SK-MEL-5 (cell line): ENCODE measurements around the gene HEXIM2. TPM values are rescaled to one million over a fixed set of nuclear protein-coding genes. Genes with fewer than 3 reads are reported as not detected.
A peak's percentile ranks its signal among the peaks of the same experiment; 100 is the strongest.
"Not testable (repeated sequence)": the region's sequence is repeated elsewhere in the genome, so short reads cannot be mapped to it uniquely, and the experiment has no call there.

Experiments
- DNase-seq: peaks from one replicate; pipeline ENCODE4 v3.0.0-alpha.2; 2016; ENCODE audit warnings: low read depth, low spot score
- in situ Hi-C: cut with HindIII; loops from 2 replicates; pipeline ENCODE4 v1.10.0; 2016; ENCODE audit warnings: low sequenced_read_pairs, high pct_unique_total_duplicates, low pct_unique_long_range_greater_than_20kb
- total RNA-seq: library from RNA; depleted of rRNA; stranded (reverse); fragments of >200 nt; shearing (Covaris generic); gene quantifications from 2 replicates; pipeline ENCODE4 v1.2.3, GENCODE V29; 2014

HEXIM2 gene
- total RNA-seq, 1 experiment from 2014 or later, result 14.0 TPM

DNA sequence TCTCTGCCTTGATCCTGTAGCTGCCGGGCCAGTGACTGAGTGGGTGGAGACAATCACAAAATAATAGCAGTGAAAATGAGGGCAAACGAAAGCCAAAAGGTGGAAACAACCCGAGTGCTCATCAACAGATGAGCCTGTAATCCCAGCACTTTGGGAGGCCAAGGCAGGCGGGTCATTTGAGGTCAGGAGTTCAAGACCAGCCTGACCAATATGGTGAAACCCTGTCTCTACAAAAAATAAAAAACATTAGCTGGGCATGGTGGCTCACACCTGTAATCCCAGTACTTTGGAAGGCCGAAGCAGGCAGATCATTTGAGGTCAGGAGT lies 36.9 kb upstream of the HEXIM2 start:
- in situ Hi-C loops, DNase-seq: not testable (repeated sequence)

DNA sequence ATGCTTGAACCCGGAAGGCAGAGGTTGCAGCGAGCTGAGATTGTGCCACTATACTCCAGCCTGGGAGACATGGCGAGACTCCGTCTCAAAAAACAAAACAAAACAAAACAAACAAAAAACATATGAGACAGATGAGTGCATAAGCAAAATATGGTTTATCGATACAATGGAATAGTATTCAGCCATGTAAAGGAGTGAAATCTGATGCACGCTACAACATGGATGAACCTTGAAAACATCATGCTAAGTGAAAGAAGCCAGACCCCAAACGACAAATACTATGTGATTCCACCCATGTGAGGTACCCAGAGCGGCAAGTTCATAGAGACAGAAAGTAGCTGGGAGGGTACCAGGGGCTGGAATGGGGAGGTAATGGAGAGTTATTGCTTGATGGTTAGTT lies 36.2 kb upstream of the HEXIM2 start:
- DNase-seq, result no peak
- in situ Hi-C loops, result no loop called here

DNA sequence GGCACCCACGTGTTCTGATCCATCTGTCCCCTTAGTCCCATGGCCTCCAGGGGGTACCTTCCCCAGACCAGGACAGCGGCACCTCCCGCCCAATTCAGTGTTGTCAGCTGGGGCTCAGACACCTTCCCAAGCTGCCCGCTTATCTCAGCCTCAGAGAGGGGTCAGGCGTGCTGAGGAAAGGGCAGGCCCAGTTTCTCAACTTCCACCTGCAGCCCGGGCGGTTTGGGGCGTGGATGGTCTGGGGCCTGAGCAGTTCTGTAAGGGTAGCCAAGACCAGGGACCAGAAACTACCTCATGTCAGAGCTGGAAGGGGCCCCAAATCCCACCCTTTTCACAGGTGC lies 34.5 kb upstream of the HEXIM2 start:
- DNase-seq, result no peak
- in situ Hi-C loops, result no loop called here

DNA sequence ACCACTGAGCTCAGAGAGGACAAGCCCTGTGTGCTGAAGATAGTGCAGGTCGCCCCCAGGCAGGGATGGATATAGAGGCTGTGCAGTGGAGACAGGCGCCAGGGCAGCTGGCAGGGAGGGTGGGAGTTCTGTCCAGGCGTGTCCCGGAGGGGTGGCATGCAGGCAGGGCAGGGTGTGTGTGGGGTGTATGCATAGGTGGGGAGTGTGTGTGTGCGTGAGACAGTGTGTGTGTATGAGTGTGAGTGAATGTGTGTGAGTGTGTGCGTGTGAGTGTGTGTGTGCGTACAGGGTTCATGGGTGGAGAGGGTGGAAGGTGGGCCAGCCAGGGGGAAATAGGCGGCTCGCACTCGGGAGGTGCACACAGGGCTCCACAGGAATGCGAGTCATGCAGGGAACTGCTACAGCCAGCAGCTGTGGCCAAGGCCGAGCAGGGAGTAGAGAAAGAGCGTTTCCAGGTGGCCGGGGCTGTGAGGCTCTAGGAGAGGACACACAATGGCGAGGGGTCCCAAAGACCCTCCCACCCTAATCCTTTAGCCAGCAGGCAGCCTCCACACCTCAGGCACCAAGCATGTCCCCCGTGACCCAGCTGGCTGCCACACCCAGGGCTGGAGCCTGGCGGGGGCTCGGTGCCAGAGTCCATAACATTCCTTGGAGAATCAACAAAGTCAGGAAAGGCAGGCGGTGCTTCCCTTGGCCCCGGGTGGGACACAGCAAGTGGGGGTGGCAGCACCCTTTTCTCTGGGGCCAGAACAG lies 34.0 kb upstream of the HEXIM2 start:
- in situ Hi-C loops, result no loop called here
- no peak for DNase-seq

DNA sequence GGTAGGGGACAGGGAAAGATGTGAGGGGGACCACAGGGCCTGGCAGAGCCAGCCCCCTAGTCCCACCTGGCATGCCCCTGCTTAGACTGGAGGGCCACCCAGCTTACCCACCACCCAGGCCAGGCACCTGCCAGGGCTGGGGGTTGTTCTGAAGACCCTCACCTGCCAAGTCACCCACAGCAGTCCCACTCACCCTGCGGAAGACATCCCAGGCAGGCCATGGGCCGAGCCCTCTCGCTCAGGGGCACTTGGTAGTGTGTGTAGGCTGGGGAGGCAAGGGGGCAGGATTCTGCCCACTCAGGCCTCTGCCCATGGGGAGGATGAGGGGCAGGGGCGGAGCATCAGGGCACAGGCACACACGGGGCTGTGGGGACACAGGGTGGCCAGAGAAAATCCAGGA lies 33.3 kb upstream of the HEXIM2 start:
- in situ Hi-C loops, result no loop called here
- no peak for DNase-seq

DNA sequence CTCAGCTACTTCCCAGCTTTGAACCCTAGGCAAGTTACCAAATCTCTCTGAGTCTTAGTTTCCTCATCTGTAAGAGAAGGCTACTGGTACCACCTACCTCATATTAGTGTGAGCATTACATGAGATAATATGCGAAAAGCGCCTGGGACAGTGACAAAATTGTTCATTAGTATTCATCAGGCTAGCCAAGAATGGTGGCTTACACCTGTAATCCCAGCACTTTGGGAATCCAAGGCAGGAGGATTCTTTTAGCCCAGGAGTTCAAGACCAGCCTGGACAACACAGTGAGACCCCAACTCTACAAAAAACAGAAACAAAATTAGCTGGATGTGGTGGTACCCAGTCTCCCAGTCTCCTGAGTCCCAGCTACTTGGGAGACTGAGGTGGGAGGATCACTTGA lies 32.7 kb upstream of the HEXIM2 start:
- in situ Hi-C loops, result no loop called here
- DNase-seq, result no peak

DNA sequence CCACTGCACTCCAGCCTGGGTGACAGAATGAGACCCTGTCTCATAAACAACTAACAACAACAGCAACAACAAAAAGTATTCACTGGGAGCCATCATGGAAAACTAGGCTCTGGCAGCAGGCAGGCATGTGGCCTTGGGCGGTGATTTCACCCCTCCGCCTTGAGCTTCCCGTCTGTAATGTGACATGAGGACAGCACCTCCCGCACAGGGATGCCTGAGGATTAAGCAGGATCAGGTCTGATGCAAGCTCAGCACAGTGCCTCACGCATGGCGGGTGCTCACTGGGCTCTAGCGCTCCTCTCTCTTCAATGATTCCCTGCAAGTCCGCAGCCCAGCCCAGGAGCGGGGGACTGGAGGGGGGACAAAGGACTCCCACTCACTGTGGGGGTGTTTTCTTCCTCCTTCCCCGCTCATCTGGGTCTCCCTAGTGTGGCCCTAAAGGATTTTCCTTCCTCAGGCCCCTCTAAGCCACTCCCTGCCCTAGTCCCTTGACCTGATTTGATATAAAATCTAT lies 32.2 kb upstream of the HEXIM2 start:
- in situ Hi-C loops, result no loop called here
- DNase-seq, result no peak

DNA sequence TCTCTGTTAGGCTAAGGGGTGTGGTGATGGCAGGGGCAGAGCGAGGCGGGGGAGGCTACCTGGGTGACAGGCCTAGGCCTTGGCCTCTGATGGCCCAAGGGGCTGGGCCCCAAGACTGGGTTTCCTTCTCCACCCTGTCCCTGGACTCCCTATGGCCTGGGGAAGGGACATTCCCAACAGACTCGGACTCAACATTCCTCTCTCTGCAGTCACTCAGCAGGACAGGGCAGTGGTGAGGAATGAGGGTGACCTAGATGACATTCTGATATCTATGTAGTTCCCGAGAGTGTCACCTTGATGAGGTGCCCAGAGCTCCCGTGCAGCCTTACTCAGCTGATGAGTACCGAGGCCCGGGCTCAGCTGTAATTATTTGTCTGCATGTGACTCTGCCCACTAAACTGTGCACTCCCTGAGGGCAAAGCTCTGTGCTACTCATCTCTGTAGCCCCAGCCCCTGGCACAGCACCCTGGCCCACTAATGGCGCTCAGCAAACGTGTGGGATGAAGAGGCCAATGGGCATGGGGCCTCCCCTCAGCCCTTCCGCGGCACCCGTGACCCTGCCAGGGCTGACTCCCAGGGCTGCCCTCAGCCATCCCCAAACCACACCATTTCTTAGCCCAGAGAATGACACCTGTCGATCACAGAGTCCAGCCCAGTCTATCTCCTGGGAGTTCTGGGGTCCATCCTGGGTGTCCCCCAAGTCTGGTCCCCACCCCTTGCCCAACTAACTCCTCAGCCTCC lies 31.6 kb upstream of the HEXIM2 start:
- in situ Hi-C loops, result no loop called here
- no peak for DNase-seq

DNA sequence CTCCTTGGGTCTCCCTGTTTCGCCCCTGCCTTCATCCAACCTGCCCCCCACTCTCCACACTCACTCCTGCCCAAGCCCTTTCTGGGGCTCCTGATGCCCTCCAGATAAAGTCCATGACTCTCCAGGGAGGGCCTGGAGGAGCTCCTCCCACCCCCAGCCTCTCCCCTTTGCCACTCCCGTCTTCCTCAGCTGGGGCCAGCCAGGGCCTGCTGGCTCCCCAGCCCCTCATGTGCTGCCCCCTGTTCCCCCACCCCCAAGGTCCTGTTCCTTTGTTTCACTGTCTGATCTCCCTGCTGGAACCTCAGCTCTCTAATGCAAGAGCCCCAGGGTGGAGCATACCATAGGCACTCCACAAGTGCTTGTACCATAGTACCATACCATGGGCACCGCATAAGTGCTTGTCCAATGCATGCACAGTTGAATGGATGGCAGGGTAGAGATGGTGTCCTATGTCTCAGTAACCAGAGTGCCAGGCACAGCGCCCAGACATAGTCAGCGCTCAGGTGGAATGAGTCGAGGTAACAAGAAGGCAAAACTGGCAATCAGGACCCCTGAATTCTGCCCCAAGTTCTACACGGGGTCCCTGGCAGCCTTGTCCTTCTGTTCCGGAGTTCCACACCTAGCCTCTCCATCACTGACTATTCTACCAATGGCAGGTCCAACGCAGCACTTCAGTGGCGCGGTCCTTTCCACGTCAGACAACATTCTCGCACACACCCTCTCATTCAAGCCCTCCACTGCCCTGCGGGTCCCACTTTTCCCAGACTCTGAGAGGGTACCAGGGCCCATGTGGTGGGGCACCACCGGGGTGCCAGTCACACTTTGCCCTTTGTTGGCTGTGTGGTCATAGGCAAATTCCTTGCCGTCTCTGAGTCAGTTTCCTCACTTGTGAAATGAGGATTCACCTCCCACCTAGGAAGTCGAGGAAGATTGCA lies 30.7 kb upstream of the HEXIM2 start:
- DNase-seq, result no peak
- in situ Hi-C loops, result no loop called here

DNA sequence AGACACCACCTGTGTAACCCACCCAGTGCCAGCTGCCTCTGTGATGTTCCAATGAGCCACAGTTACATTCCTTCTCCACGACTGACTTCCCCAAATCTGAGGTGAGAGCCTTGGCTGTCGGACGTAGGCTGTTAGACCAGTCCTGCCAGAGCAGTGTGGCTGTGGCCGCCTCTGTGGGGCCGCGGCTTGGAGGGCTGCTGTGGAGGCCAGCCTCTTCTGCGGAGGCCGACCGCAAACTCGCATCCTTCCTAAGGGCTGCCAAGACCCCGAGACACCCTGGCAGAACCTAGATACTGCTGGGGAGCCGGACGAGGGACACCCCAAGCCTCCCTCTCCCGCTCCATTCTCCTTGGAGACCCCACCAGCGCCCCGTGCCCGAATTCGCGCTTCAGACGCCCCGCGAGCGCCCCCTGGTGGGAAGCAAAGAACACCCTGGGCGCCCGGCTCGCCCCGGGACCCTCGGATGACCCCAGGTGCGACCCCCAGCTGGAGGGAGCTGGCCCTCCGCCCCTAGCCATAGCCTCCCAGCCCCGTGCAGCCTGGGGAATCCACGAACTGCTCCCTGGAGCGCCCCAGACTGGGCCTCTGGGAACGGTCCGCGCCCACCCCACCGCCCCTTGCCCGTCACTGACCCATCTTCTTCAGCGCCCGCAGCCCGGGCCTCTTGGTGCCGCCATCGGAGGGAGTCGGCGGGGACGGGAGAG lies 29.9 kb upstream of the HEXIM2 start:
- peak; percentile 31 for DNase-seq
- in situ Hi-C loops, result no loop called here

DNA sequence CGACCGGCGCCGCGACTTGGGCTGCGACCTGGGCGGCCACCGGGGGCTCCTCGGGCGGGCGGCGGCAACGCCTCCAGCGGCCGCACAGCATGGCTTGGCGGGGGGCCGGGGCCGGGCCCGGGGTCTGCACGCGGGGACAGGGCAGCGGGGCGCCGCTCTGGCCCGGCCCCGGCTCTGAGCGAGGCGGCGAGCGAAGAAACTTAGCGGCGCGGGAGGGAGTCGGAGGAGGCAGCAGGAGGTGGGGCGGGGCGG lies 29.4 kb upstream of the HEXIM2 start, which contains the start of gene PLCD3:
Gene PLCD3 (minus strand): TSS at position 196 of the 252 bp plus-strand sequence. CDS start 105 bp downstream, at position 91.
- in situ Hi-C loops, result no loop called here
- no peak for DNase-seq

DNA sequence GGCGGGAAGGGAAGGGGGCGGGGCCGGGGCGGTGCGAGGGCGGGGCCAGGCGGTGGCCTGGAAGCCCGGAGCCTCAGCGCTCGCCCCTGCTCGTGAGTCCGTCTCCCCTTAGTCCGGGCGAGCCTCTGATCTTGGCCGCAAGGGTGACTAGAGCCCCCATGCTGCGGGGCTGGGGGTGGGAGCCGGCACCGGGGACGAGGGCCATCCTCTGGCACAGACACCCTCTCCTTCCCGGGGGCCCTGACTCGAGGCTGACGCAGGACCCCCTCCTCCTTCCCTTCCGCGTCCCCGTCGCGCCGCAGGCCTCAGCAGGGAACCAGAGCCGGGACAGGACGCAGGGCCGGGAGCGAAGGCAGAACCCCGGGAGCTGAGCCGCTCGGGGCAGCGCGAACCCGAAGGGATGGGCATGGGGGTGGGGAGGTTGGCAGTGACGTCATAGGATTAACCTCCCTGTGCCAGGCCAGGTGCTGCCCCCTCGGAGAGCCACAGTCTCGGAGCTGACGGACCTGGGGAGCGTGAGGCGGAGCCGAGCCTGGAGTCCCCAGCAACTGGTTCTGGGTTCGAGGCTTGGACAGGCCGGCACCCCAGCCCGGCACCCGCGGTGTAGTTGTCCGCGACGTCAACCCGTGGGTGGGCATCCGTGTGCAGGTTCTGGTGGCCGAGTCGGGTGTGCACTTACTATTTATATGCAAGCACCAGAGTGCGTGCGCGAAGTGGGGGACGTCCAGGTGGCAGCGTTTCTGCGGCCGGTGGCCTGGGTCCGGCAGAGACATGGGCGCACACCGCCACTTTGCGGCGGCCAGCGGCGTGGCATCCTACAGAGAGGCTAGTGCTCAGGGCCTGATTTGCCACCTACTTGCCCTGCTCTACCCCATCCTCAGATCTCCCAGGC lies 28.9 kb upstream of the HEXIM2 start:
- DNase-seq, result peak; percentile 79
- in situ Hi-C loops, result no loop called here

DNA sequence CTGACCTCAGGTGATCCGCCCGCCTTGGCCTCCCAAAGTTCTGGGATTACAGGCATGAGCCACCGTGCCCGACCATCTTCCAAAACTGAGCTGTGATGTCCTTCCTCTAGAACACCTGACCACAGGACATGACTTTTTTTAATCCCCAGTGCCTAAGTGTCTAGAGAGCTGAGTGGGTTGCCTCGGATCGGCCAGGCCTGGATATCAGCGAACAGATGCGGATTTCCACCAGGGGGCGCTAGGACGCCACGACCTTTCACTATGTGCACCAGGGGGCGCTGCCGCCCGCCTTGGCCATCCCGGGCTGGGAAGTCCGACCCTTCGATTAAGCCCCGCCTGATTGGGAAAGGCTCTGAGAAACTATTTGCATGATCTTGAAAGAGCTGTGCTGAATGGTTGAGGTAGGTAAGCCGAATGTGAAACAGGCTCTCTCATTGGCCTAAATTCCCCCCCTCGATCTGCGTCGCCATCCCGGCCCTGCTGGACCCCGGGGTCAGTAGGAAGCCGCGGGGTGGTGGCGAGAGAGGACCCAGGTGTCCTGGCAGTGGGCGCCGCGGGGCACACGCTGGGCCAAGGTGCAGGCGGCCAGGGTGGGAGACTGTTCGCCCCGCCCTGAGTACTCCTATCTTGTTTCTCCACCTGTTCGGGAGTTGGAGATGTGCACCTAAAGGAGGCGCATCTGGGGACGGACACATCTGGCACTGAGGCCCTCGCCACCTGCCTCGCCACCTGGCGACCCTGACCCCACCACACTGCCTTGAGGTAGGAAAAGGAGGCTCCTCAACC lies 26.3 kb upstream of the HEXIM2 start, which contains the start of gene ACBD4:
Gene ACBD4 (plus strand): TSS at position 496 of the 786 bp plus-strand sequence. CDS start 458 bp downstream, outside the sequence.
- in situ Hi-C loops, result no loop called here
- peak; percentile 98 for DNase-seq

DNA sequence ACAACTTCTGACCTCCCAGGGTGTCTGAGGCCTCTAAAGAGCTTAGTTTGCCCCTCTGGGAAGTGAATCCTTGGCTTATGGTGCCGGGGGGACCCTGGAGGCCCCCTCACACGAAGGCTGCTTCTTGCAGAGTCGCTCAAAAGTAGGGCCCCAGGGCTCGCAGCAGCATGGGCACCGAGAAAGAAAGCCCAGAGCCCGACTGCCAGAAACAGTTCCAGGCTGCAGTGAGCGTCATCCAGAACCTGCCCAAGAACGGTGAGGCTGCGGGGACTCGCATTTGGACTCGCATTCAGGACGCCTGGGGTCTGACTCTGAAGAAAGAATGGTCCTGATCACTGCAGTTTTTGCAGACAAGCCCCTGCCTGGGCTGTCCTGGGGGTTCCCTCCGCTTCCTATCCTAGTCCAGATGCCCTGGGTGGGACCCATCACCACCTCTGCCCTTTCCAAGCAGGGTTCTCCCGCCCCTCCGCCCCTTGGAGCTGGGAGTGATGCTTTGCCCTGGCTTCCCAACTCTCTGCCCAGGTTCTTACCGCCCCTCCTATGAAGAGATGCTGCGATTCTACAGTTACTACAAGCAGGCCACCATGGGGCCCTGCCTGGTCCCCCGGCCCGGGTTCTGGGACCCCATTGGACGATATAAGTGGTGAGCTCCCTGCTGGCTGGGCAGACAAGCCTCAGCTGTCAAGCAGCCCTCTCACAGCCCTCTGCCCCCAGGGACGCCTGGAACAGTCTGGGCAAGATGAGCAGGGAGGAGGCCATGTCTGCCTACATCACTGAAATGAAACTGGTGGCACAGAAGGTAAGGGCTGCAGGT lies 25.5 kb upstream of the HEXIM2 start:
- no peak for DNase-seq
- in situ Hi-C loops, result no loop called here

DNA sequence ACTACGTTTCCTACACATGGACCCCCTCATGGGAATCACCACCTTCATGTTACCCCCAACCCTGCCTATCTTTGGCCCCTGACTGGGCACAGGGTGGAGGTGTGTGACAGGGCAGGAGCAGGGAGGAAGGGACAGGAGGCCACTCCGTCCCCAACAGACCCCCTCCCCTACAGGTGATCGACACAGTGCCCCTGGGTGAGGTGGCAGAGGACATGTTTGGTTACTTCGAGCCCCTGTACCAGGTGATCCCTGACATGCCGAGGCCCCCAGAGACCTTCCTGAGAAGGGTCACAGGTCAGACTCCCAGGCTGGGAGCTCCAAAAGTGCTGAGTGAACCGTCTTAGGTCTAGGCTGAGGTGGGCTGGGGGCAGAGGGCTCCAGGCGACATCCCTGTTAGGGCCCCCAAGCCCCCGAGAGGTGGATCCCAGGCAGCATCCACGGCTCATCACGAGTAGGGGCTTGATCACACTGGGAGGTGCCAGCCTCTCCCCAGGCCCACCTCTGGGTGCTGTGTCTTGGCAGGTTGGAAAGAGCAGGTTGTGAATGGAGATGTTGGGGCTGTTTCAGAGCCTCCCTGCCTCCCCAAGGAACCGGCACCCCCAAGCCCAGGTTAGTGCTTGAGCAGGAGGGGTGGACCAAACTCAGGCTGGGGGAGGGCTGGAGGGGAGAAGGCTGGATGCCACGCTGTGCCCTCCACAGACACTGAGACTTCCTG lies 24.7 kb upstream of the HEXIM2 start:
- in situ Hi-C loops, result no loop called here
- no peak for DNase-seq
